ENCODE results near the gene NRG3.

Gene NRG3

GRCh38 chr10:81903472-81903871 lies 28.5 kb downstream of the NRG3 start:
- no peak for TF ChIP-seq CTCF (IDR thresholded peaks at IDR 0.05; ENCODE audit: unreplicated experiment in 3 of 3)
- Mint-ChIP-seq H3K36me3 (ENCODE audit: low read depth) (no peaks in the 10 kb centered on the region), H3K9me3 (no peaks in the 10 kb centered on the region), H3K4me1 (no peaks in the 10 kb centered on the region), H3K4me3 (no peak overlapping the region), H3K27me3 (ENCODE audit: low read depth) (no peaks in the 10 kb centered on the region), H3K27ac (no peak overlapping the region)

- Mint-ChIP-seq H3K4me1 (no peaks in the 10 kb centered on the region), H3K9me3 (no peaks in the 10 kb centered on the region), H3K27me3 (ENCODE audit: low read depth) (no peaks in the 10 kb centered on the region), H3K4me3 (no peak overlapping the region), H3K27ac (no peak overlapping the region), H3K36me3 (ENCODE audit: low read depth) (no peaks in the 10 kb centered on the region)
- no peak for TF ChIP-seq CTCF (IDR thresholded peaks at IDR 0.05; ENCODE audit: unreplicated experiment in 3 of 3)
Measured at GRCh38 chr10:81905161-81905560, 30.2 kb downstream of the NRG3 start.

- no peaks in the 10 kb centered on the region for H3K36me3 Mint-ChIP-seq (ENCODE audit: low read depth)
- H3K4me3 Mint-ChIP-seq: no peak overlapping the region
Measured at GRCh38 chr10:81909453-81909852, 34.5 kb downstream of the NRG3 start.

GRCh38 chr10:81911328-81911727 lies 36.3 kb downstream of the NRG3 start:
- no peak overlapping the region for H3K27ac Mint-ChIP-seq
- H3K9me3 Mint-ChIP-seq: no peaks in the 10 kb centered on the region
- no peaks in the 10 kb centered on the region for H3K4me1 Mint-ChIP-seq
- no peaks in the 10 kb centered on the region for H3K27me3 Mint-ChIP-seq (ENCODE audit: low read depth)
- no peak for TF ChIP-seq CTCF (IDR thresholded peaks at IDR 0.05; ENCODE audit: unreplicated experiment in 3 of 3)
- no peak overlapping the region for H3K4me3 Mint-ChIP-seq
- no peaks in the 10 kb centered on the region for H3K36me3 Mint-ChIP-seq (ENCODE audit: low read depth)

More at GRCh38 chr10:81909453-81909852, 34.5 kb downstream of the NRG3 start:
- Mint-ChIP-seq H3K27ac (no peak overlapping the region), H3K9me3 (no peaks in the 10 kb centered on the region), H3K27me3 (ENCODE audit: low read depth) (no peaks in the 10 kb centered on the region), H3K4me1 (no peaks in the 10 kb centered on the region)
- no peak for TF ChIP-seq CTCF (IDR thresholded peaks at IDR 0.05; ENCODE audit: unreplicated experiment in 3 of 3)

- no peaks in the 10 kb centered on the region for H3K36me3 Mint-ChIP-seq (ENCODE audit: low read depth)
- no peaks in the 10 kb centered on the region for H3K9me3 Mint-ChIP-seq
- H3K4me3 Mint-ChIP-seq: no peak overlapping the region
- no peak for TF ChIP-seq CTCF (IDR thresholded peaks at IDR 0.05; ENCODE audit: unreplicated experiment in 3 of 3)
- no peaks in the 10 kb centered on the region for H3K27me3 Mint-ChIP-seq (ENCODE audit: low read depth)
- no peak overlapping the region for H3K27ac Mint-ChIP-seq
- H3K4me1 Mint-ChIP-seq: peaks cover 5% of the 10 kb centered on the region
Measured at GRCh38 chr10:81914736-81915503, 39.9 kb downstream of the NRG3 start.

GRCh38 chr10:81915504-81915897 lies 40.5 kb downstream of the NRG3 start:
- H3K4me1 Mint-ChIP-seq: peaks cover 5% of the 10 kb centered on the region
- H3K27me3 Mint-ChIP-seq (ENCODE audit: low read depth): no peaks in the 10 kb centered on the region
- TF ChIP-seq CTCF (IDR thresholded peaks at IDR 0.05; ENCODE audit: unreplicated experiment in 3 of 3): no peak
- no peaks in the 10 kb centered on the region for H3K9me3 Mint-ChIP-seq
- no peak overlapping the region for H3K27ac Mint-ChIP-seq
- no peak overlapping the region for H3K4me3 Mint-ChIP-seq
- H3K36me3 Mint-ChIP-seq (ENCODE audit: low read depth): no peaks in the 10 kb centered on the region
